SH-SY5Y (cell line): Measurements from ENCODE around the gene ZBTB6.

Experiments
- GATA2 ChIP-seq: IDR thresholded peaks from 2 replicates; pipeline ENCODE4 v1.6.1; 2011; ENCODE audit warnings: mild to moderate bottlenecking, low read depth, low read length
- GATA3 ChIP-seq: IDR thresholded peaks from 2 replicates; pipeline ENCODE4 v1.6.1; 2011; ENCODE audit warnings: low read depth, mild to moderate bottlenecking, low read length, moderate library complexity

DNA sequence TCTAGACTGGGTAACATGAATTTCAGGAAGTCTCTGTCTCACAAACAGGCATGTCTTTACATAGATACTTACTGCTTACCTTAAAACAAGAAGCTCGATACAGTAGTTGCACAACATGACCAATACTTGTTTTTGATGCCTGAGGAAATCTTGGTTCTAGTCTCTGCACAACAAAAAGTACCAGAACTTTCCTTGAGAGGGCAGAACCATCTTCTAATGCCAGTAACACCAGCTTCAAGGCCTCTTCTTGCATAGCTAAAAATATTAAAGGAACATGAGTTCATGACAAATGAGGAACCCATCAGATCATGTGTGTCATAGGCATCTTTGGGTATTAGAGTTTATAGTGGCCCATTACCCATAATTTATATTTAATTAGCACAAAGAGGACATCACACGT, 30.0 kb downstream of the ZBTB6 start:
- TF ChIP-seq GATA3 (no peak), GATA2 (no peak)
